Amniotic stem cell (primary cell): ENCODE measurements around the gene TMEM212.

Source experiments
- DNase-seq: peaks from one replicate; lab custom pipeline; 2025; lab: John Stamatoyannopoulos, UW

Gene TMEM212

GRCh38 chr3:171860830-171861535 lies 17.8 kb downstream of the TMEM212 start:
- no peak for DNase-seq

GRCh38 chr3:171862392-171862791 lies 19.2 kb downstream of the TMEM212 start:
- DNase-seq = no peak

- DNase-seq = peak; percentile 27
Observed at GRCh38 chr3:171862993-171863521, 19.9 kb downstream of the TMEM212 start.

DNA sequence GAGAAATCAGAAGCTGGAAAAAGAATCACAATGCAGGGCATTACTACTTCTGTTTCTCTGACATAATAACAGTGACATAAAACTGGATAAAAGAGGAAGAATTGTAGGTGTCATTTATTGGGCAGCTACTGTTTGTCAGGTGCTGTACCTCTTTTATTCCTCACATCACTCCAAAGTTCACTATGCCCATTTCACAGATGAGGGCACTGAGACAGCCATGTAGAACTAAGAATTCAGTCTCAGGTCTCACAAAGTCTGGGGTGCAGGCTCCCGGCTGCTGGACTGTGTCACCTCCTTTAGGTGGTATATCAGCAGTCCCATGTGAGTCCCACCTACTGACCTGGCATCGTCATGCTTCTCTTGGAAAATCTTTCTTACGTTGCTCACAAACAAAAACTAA lies 20.8 kb downstream of the TMEM212 start:
- DNase-seq = no peak

GRCh38 chr3:171865191-171865865 lies 22.2 kb downstream of the TMEM212 start:
- no peak for DNase-seq

GRCh38 chr3:171867981-171868380 lies 24.8 kb downstream of the TMEM212 start:
- no peak for DNase-seq

DNA sequence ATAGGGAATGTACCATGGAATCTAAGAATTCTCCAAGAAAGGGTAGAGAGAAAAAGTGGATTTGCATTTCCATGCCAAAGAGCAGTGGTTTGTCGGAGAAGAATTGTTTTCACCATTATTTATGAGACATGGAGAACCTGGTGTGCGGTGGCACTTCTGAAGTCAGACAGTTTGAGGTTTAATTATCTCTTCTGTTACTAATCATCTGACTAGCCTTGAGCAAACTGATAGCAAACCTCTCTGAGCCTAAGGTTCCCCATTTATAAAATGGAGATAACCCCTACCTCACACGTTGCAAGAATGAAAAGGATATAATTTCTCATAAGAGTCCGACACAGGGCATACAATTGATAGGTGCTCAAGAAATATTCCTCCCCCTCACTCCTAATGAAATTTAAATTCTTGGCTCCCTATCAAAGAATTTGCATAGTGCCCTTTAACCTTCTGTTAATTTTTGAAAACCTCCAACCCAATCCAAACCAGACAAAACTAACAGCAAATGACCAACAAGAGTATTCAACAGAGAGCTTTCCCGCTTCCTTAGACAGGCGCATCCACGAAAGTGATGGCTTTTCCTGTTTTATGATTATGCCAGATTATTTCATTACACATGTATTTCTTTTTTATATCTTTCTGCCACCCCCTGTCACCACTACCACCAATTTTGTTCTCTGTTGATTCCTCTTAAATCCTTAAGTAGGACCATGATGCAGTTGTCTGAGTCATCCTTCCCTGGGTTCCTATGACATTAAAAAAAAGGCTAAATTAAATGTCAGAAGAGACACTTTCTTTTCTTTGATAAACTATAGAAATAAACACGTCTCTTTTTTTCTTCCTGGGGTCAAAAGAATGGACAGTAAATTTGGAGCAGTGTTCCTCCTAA lies 28.5 kb downstream of the TMEM212 start:
- DNase-seq = no peak

GRCh38 chr3:171873580-171873979 lies 30.4 kb downstream of the TMEM212 start:
- DNase-seq = no peak

DNA sequence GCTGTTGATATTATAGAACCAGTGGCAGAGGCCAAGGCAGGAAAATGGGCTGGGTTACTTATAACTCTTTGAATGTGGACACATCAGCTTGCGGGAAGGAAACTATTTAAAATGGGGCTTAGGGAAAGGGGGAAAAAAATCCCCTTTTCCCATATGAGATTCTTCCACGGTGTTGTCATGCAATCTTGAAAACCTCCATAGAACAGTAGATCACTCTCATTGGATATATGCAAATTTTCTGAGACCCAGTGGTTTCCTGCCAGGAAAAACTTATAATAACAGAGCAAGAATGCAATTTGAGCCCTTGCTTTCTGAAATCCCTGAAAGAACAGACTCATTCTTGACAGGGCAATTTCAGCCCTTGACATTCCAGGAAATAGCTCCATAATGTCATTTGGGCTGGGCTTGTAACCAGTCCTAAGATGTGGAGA lies 31.1 kb downstream of the TMEM212 start:
- DNase-seq = peak; percentile 93

GRCh38 chr3:171874879-171875278 lies 31.7 kb downstream of the TMEM212 start:
- DNase-seq = no peak

GRCh38 chr3:171875923-171876412 lies 32.8 kb downstream of the TMEM212 start:
- DNase-seq = no peak

GRCh38 chr3:171876680-171877147 lies 33.6 kb downstream of the TMEM212 start:
- DNase-seq = peak; percentile 82

DNA sequence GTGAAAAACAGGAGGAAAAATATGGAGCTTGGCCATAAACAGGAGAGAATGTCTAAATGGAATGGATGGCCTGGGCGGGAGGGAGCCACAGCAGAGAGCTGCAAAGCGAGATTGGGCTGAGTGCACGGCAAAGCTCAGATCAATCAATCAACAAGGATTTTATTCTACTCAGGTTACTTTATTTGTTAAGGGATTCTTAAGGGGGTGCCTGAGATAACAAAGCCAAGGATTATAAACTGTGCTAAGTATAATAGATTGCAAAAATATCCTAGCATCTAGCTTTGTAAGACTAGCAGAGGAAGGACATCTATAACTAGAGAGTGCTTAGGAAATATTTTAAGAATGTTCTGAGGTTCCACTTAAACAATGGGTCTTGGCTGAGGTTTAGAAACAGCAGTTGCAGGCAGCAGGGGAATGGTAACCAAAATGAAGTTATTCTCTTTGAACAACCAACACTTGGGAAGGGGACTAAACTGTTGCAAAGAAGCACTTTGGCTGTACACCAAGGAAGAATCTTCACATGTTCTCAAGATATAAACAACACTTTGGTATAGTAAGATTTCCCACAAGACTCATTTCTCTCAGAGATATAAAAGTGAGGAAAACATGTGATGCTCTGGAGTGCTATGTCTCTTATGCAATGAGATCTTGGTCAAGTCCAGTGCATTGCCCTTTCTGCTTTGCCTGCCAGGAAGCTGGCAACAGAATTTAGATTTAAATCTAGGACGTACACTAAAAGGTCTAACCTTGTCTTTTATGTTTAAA lies 35.5 kb downstream of the TMEM212 start:
- no peak for DNase-seq

- DNase-seq = no peak
Observed at GRCh38 chr3:171879472-171879871, 36.3 kb downstream of the TMEM212 start.

GRCh38 chr3:171880101-171880870 lies 37.1 kb downstream of the TMEM212 start:
- DNase-seq = no peak

DNA sequence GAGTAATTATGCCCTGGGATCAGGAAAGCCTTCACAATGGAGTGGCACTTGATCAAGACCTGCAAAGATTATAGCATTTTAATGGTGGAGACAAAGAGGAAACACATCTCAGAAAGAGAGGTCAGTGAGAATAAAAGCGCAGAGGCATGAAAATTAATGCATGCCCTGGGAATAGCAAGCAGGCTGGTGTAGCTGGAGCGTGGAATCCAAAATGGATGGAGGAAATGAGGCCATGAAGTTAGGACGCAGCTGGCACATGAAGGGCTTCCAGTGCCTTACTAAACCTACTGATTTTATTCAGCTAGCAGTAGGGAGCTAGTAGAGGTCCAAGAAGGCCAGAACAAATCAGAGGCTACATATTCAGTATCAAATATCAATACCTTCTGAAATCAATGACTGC lies 38.1 kb downstream of the TMEM212 start:
- no peak for DNase-seq

GRCh38 chr3:171883257-171883892 lies 40.2 kb downstream of the TMEM212 start:
- DNase-seq = no peak

DNA sequence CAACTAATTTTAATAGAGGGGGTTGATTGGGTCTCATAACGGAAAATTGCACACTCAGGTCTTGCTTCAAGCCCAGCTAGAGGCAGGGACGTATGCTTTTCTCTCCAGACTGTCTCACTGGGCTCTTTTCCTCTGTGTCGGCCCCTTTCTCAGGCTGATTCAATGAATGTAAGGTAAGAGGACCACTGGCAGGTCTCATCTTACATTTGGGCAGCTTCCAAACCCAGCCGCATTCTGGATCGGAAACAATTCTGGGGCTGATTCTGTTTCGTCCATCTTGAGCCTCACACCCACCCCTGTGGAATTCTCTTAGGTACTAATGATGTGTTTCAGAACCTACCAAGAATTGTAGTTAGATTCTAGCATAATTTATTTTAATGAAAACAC lies 40.7 kb downstream of the TMEM212 start:
- DNase-seq = no peak

DNA sequence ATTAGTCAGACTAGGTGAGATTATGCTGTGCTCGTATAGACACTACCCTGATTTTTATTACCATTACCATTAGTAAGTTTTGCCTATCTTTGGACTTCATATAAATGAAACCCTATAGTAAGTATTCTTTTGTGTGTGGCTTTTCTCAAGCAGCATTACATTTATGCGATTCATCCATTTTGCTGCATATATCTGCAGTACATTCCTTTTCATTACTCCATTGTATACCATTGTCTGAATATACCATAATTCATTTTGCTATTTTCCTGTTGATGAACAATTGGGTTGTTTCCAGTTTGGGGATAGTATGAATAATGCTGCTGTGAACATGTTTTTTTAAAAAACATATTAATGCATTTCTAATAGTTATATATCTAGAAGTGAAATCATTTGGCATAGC lies 45.3 kb downstream of the TMEM212 start:
- no peak for DNase-seq

- DNase-seq = no peak
Observed at GRCh38 chr3:171890398-171890797, 47.2 kb downstream of the TMEM212 start.
